HG03378 (cell line): ENCODE data around the gene HSD11B1.

Experiments
- ATAC-seq: cut with Tn5 transposase; IDR thresholded peaks from one replicate; pipeline ENCODE4 v1.9.1; 2021; ENCODE audit warnings: mild to moderate bottlenecking, moderate library complexity; ENCODE audit not compliant: unreplicated experiment

The HSD11B1 gene

DNA sequence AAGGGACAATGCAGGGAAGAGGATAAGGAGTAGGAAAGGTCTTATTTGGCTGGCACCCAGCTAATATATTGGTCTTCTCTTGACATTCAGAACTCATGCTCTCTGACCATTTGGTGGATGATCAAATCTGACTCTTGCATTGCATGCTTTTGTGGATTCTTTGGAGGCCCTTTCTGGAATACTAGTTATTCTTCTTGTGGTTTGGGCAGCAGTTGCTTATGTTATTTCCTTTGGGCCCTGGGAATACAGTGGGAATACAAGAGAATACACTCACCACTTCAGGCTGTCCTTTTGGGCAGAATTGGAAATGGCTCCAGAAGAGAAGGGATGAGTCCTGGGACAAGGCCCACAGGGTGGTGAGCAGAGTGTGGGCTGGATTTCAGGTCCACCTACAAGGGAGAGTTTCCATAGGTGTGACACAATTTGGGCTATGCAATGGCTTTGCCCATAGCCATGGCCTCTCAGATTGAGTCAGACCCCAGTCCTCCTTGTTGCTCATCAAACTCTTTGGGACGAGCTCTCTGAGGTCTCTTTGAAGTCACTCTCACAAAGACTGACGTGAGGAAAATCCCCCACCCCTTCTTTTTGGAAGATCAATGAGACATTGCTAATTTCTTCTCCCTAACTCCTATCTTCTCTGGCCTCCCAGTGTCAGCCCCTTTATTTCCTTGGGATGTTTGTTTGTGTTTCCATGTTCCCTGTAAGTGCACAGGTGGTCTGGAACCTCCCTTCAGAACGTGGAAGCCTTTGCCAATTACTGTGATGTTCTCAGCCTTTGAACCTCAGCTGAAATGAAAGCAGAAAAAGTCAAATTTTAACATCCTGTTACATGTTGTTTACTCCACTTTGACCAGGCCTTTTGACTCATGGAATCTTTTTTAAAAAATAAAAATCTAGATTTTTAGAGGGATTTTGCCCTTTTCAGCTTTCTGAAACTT, 19.4 kb downstream of the HSD11B1 start:
- ATAC-seq: no peak

DNA sequence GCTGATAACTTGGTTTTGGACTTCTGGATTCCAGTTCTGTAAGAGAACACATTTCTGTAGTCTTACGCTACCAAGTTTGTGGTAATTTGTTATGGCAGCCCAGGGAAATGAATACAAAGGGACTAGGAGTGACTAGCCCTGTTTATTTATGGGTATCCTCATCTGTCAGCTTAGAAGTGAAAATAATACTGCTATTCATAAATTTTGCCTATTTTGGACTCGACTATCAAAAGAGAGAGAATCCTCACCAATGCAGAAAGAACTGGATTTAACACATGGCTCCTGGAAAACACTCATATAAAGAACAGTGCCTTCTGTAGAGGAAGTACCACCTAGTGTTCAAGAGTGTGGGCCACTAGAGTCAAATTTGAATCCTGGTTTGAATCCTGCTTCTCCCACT, 22.6 kb downstream of the HSD11B1 start:
- no peak for ATAC-seq

DNA sequence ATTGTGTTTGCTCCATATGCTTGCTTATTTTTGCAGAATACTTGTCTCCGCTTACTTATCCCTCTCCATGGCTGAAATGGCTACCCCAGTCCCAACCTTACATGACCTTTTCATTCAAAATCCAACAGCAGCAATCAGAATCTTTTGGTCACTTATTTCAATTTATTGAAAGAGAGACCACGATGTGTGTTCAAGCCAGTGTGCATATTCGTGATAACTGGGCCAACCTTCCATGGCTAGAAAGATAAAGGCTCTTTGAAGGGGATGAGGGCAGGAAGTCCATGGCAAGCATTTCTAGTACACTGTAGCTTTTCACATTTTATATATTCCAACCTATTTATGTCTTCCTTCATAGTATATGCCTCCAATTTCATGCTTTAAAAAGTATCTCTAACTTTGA, 23.1 kb downstream of the HSD11B1 start:
- ATAC-seq: no peak

DNA sequence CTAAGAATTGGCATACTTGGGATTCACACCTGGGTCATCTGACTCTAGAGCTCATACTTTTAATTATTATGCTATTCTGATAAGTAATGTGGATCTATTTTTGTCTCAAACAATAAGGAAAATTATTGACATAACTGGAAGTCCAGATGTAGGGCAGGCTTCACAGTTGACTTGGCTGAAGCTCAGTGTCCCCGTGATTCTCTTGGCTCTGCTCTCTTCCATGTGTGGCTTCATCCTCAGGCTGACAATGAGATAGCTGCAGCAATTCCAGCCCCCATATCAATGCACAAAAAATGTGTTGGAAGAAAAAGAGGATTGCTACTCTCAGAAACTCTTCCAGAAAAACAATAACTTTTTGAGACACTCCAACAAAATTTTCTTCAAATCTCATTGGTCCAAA, 23.8 kb downstream of the HSD11B1 start:
- no peak for ATAC-seq

DNA sequence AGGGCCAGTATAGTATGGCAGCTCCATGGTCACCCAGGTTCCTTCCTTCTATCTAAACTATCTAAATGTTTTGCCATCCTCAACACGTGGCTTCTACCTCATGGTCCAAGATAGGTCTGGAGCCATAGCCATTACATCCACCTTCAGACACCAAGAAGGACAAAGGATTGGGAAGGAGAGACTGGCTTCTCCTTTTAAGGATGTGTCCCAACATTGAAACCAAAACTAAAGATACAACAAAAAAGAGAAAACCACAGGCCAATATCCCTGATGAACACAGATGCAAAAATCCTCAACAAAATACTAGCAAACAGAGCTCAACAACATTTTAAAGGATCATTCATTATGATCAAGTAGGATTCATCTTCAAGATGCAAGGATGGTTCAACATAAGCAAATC, 24.8 kb downstream of the HSD11B1 start:
- no peak for ATAC-seq

DNA sequence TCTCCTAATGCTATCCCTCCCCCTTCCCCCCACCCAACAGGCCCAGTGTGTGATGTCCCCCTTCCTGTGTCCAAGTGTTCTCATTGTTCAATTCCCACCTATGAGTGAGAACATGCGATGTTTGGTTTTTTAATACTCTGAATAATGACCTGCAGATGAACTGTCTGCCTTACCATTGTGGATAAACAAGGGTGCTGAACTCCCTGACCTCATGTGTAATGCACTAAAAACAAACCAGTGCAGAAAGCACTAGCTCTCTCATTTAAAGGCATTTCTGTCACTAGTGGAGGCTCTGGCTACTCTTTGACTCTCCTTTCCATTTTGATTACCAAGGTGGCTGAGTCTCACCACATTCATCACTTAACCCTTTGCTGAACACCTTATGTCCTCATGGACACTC, 28.1 kb downstream of the HSD11B1 start:
- no peak for ATAC-seq

DNA sequence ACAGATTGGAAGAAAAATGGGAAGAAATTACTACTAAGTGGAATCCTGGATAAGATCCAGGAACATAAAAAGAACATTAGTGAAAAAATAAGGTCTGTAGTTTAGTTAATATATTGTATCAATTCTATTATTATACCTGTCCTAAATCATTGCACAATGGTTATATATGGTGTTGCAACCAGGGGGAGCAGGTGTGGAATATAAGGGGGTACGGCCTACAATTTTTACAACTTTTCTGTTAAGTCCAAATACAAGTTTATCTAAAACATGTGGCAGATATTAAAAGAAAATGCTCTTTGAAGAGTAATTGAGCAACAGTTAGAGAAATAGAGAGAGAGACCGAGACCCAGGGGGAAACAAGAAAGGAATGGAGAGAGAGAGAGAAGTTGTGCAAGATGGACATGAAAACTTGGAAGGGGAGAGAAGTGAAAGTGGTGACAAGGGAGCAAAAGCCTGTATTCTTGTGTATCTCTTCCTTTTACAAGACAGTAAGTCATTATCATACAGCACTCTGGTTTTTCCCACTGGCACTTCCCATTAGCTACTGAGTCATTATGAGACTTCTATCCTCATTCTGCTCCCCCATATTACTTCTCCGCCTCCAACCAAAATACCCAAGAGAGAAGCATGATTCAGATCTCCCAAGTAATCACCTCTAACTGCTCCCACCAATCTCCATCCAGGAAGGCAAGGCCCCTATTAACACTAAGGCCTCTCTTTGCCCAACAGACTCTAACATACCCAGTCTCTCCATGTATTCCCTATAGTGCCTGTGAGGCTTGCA, 29.0 kb downstream of the HSD11B1 start:
- ATAC-seq: no peak

DNA sequence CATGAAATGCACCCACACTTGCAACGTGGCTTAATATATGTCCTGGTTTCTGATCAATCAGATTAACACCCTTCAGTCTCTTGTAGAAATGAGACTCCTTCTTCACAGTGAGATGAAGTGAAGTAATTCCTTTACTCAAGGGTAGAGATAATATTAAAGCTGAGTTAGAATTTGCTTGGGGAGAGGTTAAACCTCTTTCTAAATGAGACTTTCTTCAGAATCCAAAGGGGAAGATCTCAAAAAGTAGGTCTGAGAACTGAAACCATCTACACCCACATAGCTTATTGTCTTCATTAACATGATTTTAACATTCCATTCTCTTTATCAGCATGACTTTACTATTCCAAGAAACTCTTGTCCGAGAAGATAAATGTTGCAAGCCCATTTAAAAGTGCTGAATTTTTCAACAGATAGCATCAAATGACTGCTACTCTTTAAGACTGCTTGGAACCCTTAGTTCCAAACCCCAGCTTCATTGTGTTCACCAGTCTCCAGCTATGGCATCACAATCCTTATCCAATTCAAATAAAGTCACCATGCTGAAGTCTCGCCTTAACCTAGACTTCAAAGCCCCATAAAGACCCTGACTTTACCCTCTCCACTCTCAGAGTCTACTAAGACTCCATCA, 32.0 kb downstream of the HSD11B1 start:
- no peak for ATAC-seq

DNA sequence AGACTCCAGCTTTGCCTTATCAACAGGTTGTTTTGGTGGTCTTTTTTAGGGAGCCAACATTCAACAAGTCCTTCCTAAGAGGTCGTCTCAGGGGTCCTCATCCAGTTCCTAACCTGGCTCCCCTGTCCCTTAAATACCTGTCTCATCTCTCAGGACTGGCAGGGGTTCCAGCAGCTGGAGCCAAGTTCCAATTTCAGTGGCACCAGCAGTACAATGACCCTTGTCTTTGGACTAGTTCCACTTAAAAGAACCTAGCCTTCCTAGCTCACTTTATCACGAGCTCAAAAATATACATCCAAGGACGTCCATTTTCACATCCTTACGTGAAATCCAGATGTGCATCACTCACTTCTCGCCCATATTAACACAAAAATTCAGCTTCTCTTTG, 32.5 kb downstream of the HSD11B1 start:
- no peak for ATAC-seq

DNA sequence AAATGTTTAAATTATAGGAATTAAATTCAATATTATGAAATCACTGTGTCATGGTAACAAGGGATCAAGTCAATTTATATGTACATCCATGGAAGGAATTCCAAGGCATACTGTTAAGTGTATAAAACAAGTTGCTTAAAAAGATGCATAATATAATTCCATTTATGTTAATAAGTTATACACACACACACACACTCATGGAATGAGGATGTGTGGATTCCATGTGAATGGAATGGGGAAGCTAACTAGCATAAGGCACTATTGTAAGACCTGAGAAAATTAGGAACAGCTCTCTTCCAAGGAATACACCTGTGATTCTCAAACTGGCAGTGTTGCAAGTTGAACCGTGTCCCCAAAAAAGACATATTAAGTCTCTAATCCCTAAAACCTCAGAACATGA, 33.6 kb downstream of the HSD11B1 start:
- no peak for ATAC-seq

DNA sequence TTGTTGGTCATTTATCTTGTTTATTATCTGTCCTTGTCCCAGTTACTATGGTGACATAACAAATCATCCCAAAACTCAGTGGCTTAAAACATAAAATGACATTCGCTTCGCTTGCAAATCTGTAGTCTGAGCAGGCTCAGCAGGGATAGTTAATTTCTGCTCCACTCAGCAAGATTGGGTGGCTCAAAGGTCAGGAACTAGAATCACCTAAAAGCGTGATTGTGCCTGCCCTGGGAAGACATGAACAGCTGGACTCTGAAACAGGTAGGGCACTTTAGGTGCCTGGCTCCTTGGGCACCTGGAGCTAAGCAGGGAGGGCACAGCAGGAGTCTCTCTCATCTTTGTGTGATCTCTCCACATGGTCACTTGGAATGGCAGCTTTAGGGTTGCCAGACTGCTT, 36.5 kb downstream of the HSD11B1 start:
- ATAC-seq: no peak

DNA sequence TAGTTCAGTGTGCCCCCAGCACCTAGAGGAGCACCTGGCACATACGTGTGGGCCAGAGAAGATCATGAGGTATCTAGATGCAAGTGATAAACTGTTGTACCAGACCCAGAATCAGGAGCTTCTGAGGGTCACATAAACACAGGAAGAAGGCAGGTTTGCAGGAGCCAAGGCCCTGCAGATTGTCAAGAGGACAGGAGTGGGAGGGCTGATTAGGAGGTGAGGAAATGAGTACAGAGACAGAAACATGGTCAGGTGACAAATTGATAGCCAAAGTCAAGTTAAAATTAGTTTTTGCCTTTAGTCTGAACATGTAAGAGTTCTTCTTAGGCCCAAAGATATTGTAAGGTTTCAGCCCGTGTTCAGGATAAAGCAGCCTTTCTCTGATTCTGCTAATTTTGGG, 37.2 kb downstream of the HSD11B1 start:
- no peak for ATAC-seq

DNA sequence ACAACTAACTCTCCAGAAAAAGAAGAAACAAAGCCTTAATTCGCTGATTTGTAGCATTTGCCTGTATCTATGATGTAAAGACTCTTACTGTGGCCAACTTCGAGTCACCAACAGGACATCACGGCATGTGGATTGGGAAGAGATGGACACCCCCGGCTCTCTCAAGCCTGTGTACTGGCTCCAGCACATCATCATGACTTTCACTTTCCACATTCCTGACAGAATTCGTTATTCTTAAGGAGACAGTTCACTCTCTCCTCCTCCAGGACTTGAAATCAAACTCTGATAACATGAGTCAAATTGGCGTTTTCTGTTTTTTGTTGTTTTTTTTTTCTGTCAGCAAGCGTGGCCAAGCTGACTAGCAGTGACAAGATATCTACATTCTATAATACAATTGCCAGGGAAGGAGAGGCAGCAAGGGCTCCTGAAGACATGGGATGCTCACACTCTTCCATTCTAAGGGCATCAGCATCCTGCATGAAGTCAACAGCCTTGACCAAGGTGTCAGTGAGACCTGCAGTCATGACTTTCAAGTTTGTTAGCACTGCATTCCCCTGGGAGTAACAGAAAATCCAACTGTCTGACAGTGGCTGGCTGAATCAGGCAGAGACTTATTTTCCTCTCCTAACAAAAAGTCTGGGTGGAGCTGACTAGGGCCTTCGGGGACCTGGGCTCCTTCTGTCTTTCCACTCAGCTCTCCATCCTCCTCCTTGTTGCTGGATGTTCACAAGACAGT, 37.9 kb downstream of the HSD11B1 start:
- ATAC-seq: no peak

DNA sequence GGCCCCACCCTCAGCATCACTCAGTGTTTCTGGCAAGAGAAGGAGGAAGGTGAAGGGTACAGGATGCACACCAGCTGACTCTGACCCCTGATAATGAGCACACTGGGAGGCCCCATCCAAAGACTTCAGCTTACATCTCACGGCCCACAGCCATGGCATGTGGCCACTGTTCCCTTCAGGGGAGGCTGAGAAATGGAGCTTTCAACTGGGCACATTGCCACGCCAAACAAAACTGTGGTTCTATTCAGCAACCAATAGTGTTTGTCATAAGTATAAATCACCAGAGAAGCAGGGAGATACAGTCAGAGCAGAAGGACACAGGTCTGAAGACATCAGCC, 38.5 kb downstream of the HSD11B1 start:
- no peak for ATAC-seq

DNA sequence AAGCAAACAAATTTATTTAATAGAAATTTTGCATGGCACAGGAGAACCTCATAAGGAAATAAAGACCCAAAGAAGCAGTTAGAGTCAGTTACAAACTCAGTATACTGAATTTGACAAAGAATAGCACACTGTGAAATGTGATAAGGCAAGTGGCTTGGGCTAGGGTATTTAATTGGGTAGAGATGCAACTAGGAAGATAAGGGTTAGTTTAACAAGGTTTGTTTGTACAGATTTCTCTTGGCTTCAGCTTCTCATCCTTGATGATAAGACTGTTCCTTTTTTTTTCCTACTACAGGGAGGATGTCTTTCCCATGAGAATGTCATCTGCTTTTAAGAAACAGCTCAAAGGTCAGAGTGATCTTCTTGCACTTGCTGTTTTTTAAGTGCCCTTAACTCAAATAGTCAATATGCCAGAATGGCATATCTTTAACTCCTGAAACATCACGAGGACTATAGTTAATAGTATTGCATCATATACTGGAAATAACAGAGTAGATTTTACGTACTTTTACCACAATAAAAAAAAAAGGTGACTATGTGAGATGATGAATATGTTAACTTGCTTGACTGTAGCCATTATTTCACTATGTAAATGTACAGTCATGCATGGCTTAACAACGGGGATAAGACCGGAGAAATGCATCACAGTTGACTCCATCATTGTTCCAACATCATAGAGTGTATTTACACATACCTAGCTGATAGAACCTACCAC, 42.0 kb downstream of the HSD11B1 start:
- no peak for ATAC-seq

DNA sequence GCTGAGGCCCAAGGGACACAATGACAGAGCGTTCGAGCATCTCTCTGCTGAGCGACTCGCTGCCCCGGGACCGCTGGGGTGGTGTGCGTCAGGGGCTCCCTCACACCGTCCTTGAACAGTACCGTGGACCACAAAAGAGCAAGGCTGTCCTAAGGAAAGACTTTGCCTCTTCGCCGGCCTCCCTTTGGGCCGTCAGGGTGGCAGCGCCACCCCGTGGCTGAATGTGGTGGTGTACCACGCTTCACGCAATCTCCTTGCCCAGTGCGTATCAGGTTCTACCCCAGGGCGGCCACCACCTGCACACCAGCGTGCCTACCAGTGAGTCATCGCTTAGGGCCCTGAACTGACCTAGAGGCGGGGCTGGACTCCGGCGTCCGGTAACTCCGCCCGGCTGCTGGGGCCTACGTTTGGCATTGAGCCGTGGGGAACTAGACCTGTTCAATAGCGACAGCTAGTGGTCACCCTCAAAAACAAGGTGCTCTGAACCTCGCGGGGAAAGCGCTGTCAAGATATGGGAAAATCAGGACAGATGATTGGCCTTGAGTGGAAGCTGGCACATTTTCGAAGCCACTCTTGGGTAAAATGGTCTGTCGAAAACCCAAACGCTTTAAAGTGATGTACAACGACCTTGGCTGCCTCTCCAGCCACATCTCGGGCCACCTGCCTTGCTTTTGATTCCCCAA, 43.1 kb downstream of the HSD11B1 start:
- peak; percentile 71 for ATAC-seq

DNA sequence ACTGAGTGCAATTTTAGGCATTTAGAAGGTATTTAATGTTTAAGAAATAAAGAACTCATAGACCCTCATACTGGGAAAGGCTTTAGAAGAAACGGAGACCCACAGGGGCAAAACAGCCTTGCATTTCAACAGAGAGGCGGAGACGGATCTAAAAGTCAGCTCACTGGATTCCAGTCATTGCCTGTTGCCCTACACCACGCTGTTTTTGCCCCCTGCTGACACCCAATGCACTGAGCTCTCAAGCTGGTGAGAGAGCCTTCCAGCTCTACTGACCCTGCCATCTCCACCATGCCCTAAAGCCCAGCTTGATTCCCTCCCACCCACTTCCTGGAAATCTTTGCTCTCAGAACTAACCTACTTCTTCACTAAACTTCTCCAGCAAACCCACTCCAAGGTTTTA, 44.0 kb downstream of the HSD11B1 start:
- ATAC-seq: no peak

DNA sequence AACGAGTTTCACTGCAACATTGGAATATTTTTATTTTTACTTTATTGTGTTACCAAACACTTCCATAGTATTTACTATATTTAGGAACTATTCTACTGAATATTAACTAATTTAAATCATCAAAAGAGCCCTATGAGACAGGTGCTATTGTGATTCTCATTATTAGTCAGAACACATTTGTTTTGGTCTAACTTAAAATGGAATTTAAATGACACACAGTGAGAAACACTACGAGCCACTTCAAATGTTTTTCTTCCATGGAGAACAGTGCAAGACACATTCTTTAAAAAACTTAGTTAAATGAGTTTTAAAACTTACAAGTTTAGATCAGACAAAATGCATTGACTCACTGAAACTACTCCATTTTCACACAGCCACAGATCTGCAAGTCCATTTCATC, 44.6 kb downstream of the HSD11B1 start:
- no peak for ATAC-seq

DNA sequence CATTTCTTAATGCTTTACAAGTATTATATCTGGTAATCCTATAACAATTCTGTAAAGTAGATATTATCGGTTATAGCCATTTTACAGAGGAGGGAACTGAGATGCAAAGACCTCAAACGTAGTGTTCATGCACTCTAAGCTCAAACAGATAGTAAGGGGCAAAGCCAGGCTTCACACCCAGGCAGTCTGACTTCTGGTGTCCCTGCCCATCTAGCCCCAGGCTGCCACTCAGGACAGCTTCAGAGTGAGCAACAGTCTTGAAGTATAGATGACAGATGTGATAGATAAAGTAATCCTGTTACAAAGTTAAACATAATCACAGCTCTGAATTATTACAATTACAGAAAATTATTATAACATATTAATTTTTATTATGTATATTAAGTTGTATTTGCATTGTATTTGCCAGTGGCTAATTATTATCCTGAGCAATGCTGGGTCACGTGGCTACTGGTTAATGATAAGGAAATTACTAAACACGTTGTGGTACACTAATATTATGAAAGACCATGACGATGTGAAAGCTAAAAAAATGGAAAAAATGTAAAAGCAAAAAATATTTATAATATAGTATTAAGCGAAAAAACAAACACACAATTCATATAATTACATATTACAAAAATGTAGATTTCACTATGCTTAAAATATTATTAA, 45.2 kb downstream of the HSD11B1 start:
- no peak for ATAC-seq
